Kidney epithelial cell (primary cell): ENCODE results near the gene ZNF382. TPM values are rescaled to one million over a fixed set of nuclear protein-coding genes. Genes with fewer than 3 reads are reported as not detected.

Experiments used
- DNase-seq: peaks from one replicate; pipeline ENCODE4 v3.0.0-alpha.2; 2010; ENCODE audit warnings: low read depth
- H3K27me3 ChIP-seq: 2 replicates; pipeline ENCODE4 v1.6.0; 2011; ENCODE audit warnings: low read length; ENCODE audit not compliant: control insufficient read depth, insufficient read depth
- H3K36me3 ChIP-seq: 2 replicates; pipeline ENCODE4 v1.5.1; 2011; ENCODE audit warnings: low read length; ENCODE audit not compliant: control insufficient read depth, insufficient read depth
- H3K4me3 ChIP-seq: 2 replicates; pipeline ENCODE4 v1.5.1; 2011; ENCODE audit warnings: low read depth, mild to moderate bottlenecking, control low read depth, low read length
- CTCF ChIP-seq: IDR thresholded peaks from 2 replicates; pipeline ENCODE4 v1.5.1; 2011; ENCODE audit warnings: mild to moderate bottlenecking, moderate library complexity, low read length, control low read depth, inconsistent platforms; ENCODE audit not compliant: insufficient read depth, poor library complexity, severe bottlenecking
- total RNA-seq: library from RNA; depleted of rRNA; stranded (reverse); fragments of >200 nt; gene quantifications from 2 replicates; pipeline ENCODE4 v1.2.3, GENCODE V29; 2015

The ZNF382 gene
- total RNA-seq, 1 donor from 2014 or later = 3.6 TPM

- no peak overlapping the region for H3K4me3 ChIP-seq
- peaks cover 2% of the 10 kb centered on the region for H3K36me3 ChIP-seq
- H3K27me3 ChIP-seq = no peaks in the 10 kb centered on the region
- TF ChIP-seq CTCF = no peak
- DNase-seq = no peak
Observed at GRCh38 chr19:36627057-36627456, 21.9 kb downstream of the ZNF382 start.

- H3K27me3 ChIP-seq = no peaks in the 10 kb centered on the region
- H3K4me3 ChIP-seq = no peak overlapping the region
- no peaks in the 10 kb centered on the region for H3K36me3 ChIP-seq
- no peak for DNase-seq
- TF ChIP-seq CTCF = no peak
Observed at GRCh38 chr19:36635342-36635741, 30.2 kb downstream of the ZNF382 start.

- no peaks in the 10 kb centered on the region for H3K36me3 ChIP-seq
- no peak for TF ChIP-seq CTCF
- no peak for DNase-seq
- H3K4me3 ChIP-seq = no peak overlapping the region
- H3K27me3 ChIP-seq = no peaks in the 10 kb centered on the region
Observed at GRCh38 chr19:36638862-36639510, 33.9 kb downstream of the ZNF382 start.

- no peak for DNase-seq
- Histone ChIP-seq H3K4me3 (no peak overlapping the region), H3K27me3 (no peaks in the 10 kb centered on the region), H3K36me3 (no peaks in the 10 kb centered on the region)
- no peak for TF ChIP-seq CTCF
Observed at GRCh38 chr19:36646746-36647145, 41.6 kb downstream of the ZNF382 start.

- Histone ChIP-seq H3K4me3 (no peak overlapping the region), H3K36me3 (no peaks in the 10 kb centered on the region), H3K27me3 (no peaks in the 10 kb centered on the region)
- DNase-seq = no peak
- TF ChIP-seq CTCF = no peak
Observed at GRCh38 chr19:36652958-36653357, 47.8 kb downstream of the ZNF382 start.

GRCh38 chr19:36665832-36666231 lies 60.7 kb downstream of the ZNF382 start:
- no peak for DNase-seq
- no peaks in the 10 kb centered on the region for H3K36me3 ChIP-seq
- no peak for TF ChIP-seq CTCF

More at GRCh38 chr19:36665832-36666231, 60.7 kb downstream of the ZNF382 start:
- no peaks in the 10 kb centered on the region for H3K27me3 ChIP-seq
- H3K4me3 ChIP-seq = peak overlapping the region; percentile 63
